NT2/D1 (cell line): ENCODE data around the gene MYLK.

Source experiments
- YY1 ChIP-seq: IDR thresholded peaks from 2 replicates; pipeline ENCODE4 v1.6.1; 2011; ENCODE audit not compliant: insufficient read length, insufficient read depth
- ZNF274 ChIP-seq: IDR thresholded peaks from 2 replicates; pipeline ENCODE4 v1.6.1; 2011; ENCODE audit warnings: mild to moderate bottlenecking, low read depth, low read length

DNA sequence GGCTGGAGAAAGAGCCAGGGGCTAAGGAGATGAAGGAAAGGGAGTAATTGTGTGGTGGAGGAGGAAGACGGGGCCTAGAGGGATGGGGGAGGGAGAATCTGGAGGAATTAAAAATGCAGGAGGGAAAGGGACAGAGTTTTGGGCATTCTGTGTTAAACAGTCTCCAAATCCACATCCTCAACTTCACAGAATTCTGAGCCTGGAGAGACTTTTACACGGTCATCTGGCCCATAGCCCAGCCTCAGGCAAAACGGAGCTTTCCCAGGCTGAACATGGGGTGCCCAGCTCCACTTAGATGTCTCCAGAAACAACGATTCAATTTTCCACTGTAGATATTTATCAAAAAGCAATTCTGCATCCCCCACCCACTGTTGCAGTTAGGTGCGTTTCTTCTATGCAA lies 161.7 kb downstream of the MYLK start:
- TF ChIP-seq ZNF274, result no peak
- no peak for TF ChIP-seq YY1
